ENCODE measurements around the gene HOXD1. TPM values are rescaled to one million over a fixed set of nuclear protein-coding genes. Genes with fewer than 3 reads are reported as not detected.

HOXD1 gene
- total RNA-seq, 2 donors from 2014 or later = 4.0 to 8.3 TPM

DNA sequence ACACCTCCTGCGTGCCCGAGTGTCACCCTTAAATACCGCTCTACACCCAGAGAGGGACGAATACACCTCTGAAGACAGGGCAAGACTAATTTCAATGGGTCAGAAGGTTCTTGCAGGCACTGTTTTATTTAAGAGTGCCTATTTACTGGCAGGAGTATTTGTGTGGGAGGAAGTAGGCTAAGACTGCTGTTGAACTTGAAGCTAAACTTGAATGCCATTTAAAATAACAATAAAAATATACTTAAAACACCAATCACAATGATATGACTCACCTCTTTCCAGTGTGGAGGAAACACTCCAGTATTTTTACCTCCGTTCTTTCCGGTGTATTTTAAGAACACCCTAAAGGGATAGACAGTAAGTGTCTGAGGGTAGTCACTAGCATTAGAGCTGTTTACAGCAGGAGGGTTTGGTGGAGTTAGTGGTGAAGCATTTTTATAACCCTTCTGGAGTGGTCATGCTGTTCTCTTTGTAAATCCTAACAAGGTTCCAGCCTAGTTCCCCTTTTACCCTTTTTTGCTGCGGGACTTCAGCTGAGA is 9.6 kb upstream of the HOXD1 start:
- Histone ChIP-seq H3K27me3 (peaks cover 15% of the 10 kb centered on the region), H3K9me3 (no peaks in the 10 kb centered on the region), H3K27ac (peak overlapping the region; percentile 72), H3K36me3 (no peaks in the 10 kb centered on the region), H3K9ac (ENCODE audit: low read depth in 2 of 2, low read length in 2 of 2) (peak overlapping the region; percentile 40 to 48), H3K4me1 (no peaks in the 10 kb centered on the region), H3K4me3 (peak overlapping the region; percentile 38)
- TF ChIP-seq CTCF (IDR thresholded peaks at IDR 0.05) = no peak
- intact Hi-C loops (cut with DNase I) = no loop called here
- DNase-seq = no peak

DNA sequence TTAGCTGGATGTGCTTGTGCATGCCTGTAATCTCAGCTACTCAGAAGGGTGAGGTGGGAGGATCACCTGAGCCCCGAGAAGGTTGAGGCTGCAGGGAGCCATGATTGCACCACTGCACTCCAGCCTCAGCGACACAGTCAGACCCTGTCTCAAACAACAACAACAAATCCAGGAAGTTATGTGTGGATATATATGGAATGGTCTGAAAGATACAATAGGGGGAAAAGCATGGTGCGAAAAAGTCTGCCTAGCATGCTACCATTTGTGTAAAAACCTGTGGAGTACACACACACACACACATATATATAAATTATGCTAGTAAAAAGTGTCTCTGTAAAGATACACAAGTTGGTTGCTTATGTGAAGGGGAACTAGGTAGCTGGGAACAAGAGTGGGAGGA is 6.9 kb upstream of the HOXD1 start:
- peaks cover 4% of the 10 kb centered on the region for H3K27me3 ChIP-seq
- intact Hi-C loops (cut with DNase I) = no loop called here

GRCh38 chr2:176182671-176183070 is 5.8 kb upstream of the HOXD1 start:
- no peak overlapping the region for H3K27ac ChIP-seq
- TF ChIP-seq CTCF (IDR thresholded peaks at IDR 0.05) = no peak
- H3K36me3 ChIP-seq = no peaks in the 10 kb centered on the region
- DNase-seq = no peak
- H3K4me1 ChIP-seq = peaks cover 5% of the 10 kb centered on the region
- H3K27me3 ChIP-seq = peaks cover 4% of the 10 kb centered on the region
- no peak overlapping the region for H3K9ac ChIP-seq (ENCODE audit: low read depth in 2 of 2, low read length in 2 of 2)
- no peak overlapping the region for H3K4me3 ChIP-seq
- intact Hi-C loops (cut with DNase I) = no loop called here
- H3K9me3 ChIP-seq = no peaks in the 10 kb centered on the region

More for the DNA sequence above, 6.9 kb upstream of the HOXD1 start:
- no peaks in the 10 kb centered on the region for H3K4me1 ChIP-seq
- H3K9me3 ChIP-seq = no peaks in the 10 kb centered on the region
- no peak for DNase-seq
- no peak overlapping the region for H3K9ac ChIP-seq (ENCODE audit: low read depth in 2 of 2, low read length in 2 of 2)
- H3K4me3 ChIP-seq = no peak overlapping the region
- TF ChIP-seq CTCF (IDR thresholded peaks at IDR 0.05) = no peak
- no peak overlapping the region for H3K27ac ChIP-seq
- no peaks in the 10 kb centered on the region for H3K36me3 ChIP-seq

DNA sequence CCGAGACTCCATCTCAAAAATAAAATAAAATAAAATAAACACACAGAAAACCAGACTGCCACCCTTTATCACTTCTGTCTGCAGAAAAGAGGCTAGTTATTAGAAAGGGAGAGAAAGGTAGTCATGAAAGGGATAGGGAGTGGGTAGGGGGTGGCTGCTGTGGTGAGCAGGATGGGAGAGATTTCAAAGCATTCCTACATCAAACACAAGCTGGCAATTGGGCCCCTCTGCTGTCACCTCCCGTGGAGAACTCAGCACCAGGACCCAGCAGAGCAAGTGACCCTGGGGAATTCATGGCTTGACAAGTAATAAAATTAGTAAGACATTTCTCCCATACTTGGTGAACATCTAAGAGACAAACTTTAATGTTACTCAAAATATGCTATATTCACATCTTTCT is 3.7 kb upstream of the HOXD1 start:
- no peak overlapping the region for H3K4me3 ChIP-seq
- H3K9me3 ChIP-seq = no peaks in the 10 kb centered on the region
- H3K27ac ChIP-seq = no peak overlapping the region
- H3K36me3 ChIP-seq = no peaks in the 10 kb centered on the region
- no peak overlapping the region for H3K9ac ChIP-seq (ENCODE audit: low read depth in 2 of 2, low read length in 2 of 2)
- intact Hi-C loops (cut with DNase I) = no loop called here
- peaks cover 13% of the 10 kb centered on the region for H3K27me3 ChIP-seq
- H3K4me1 ChIP-seq = peaks cover 5% of the 10 kb centered on the region
- no peak for TF ChIP-seq CTCF (IDR thresholded peaks at IDR 0.05)
- DNase-seq = no peak

GRCh38 chr2:176186024-176186423 is 2.4 kb upstream of the HOXD1 start:
- Histone ChIP-seq H3K9me3 (no peaks in the 10 kb centered on the region), H3K27me3 (peaks cover 13% of the 10 kb centered on the region), H3K9ac (ENCODE audit: low read depth in 2 of 2, low read length in 2 of 2) (no peak overlapping the region), H3K4me1 (peaks cover 5% of the 10 kb centered on the region), H3K36me3 (no peaks in the 10 kb centered on the region), H3K27ac (no peak overlapping the region), H3K4me3 (no peak overlapping the region)
- intact Hi-C loops (cut with DNase I) = no loop called here
- no peak for DNase-seq
- no peak for TF ChIP-seq CTCF (IDR thresholded peaks at IDR 0.05)

All from colonic mucosa (tissue), 4 donors.